Tibial artery (tissue), 4 donors: Measurements from ENCODE around the gene C2CD4B.

Experiments used
- DNase-seq, 2 donors: peaks; one replicate each; pipeline ENCODE4 v3.0.0-alpha.2; 2019
- H3K27ac ChIP-seq, 2 donors: fragments of 200-600 bp; sonication (generic) in 1 of 2; 1 replicate in 1 of 2; 2 replicates in 1 of 2; pipeline ENCODE4 v1.5.1; 2018 to 2019; ENCODE audit warnings: mild to moderate bottlenecking in 1 of 2
- H3K27me3 ChIP-seq, 2 donors: fragments of 200-600 bp; sonication (generic) in 1 of 2; one replicate each; pipeline versions ENCODE4 v1.5.1 to v1.6.0; 2016 to 2019
- H3K36me3 ChIP-seq, 3 donors: fragments of 200-600 bp; sonication (generic) in 2 of 3; one replicate each; pipeline ENCODE4 v1.5.1; 2016 to 2019; ENCODE audit warnings: mild to moderate bottlenecking in 2 of 3
- H3K4me1 ChIP-seq, 4 donors: fragments of 200-600 bp; sonication (generic) in 2 of 4; 1 replicate in 3 of 4; 2 replicates in 1 of 4; pipeline ENCODE4 v1.5.1; 2016 to 2019
- H3K4me3 ChIP-seq, 2 donors: fragments of 200-600 bp; sonication (generic) in 1 of 2; 1 replicate in 1 of 2; 2 replicates in 1 of 2; pipeline ENCODE4 v1.5.1; 2018 to 2019; ENCODE audit warnings: mild to moderate bottlenecking in 2 of 2
- H3K9me3 ChIP-seq, 3 donors: fragments of 200-600 bp; sonication (generic) in 1 of 3; one replicate each; pipeline ENCODE4 v1.5.1; 2016 to 2019
- CTCF ChIP-seq, 2 experiments: fragments of 200-600 bp in 1 of 2; fragments of 450-650 bp in 1 of 2; IDR thresholded peaks; one replicate each; pipeline ENCODE4 v1.5.1; 2017 to 2019; ENCODE audit warnings: antibody characterized with exemption in 2 of 2, mild to moderate bottlenecking in 1 of 2, moderate library complexity in 1 of 2
- intact Hi-C: fragments of 100-400 bp; cut with DNase I; formaldehyde crosslinking; loops from one replicate; pipeline ENCODE4 v1.15.0; 2023; ENCODE audit warnings: low total_unique reads

C2CD4B gene

DNA sequence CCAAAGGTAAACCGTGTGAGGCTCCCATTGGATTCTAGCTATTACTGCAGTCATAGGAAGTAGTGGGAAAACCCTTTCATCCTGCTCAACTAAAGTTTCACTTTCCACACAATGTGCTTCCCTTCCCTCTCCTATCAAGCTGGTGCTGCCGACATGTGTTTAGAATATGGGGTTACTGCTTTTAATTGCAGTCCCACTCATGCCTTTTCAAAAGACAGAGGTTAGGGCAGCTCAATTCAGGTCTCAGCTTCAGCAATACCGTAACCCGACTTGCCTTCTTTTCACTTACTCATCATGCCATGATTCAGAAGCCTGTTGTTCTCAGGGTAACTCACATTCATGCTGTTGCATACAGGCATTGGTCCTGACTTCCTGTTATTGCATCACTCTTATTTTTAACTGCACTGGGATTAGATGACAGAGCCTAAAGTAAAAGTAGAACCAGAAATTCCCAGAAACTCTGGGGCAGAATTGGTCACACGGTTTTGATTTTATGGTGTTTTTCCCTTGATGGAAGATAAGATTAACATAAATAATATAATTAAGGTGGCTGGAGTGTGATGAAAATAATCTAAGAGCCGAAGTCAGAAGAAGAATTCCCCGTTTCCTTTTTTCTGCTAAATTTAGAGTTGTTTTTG is 45.7 kb downstream of the C2CD4B start:
- Histone ChIP-seq H3K4me3 (peak overlapping the region; percentile 2 to 7), H3K4me1 (peaks cover 0 to 19% (median 1%) of the 10 kb centered on the region in 4 donors), H3K27me3 (no peaks in the 10 kb centered on the region), H3K9me3 (no peaks in the 10 kb centered on the region), H3K36me3 (no peaks in the 10 kb centered on the region), H3K27ac (peak overlapping the region; percentile 25 to 57)
- no peak for TF ChIP-seq CTCF (IDR thresholded peaks at IDR 0.05)
- DNase-seq = no peak
- intact Hi-C loops = no loop called here

DNA sequence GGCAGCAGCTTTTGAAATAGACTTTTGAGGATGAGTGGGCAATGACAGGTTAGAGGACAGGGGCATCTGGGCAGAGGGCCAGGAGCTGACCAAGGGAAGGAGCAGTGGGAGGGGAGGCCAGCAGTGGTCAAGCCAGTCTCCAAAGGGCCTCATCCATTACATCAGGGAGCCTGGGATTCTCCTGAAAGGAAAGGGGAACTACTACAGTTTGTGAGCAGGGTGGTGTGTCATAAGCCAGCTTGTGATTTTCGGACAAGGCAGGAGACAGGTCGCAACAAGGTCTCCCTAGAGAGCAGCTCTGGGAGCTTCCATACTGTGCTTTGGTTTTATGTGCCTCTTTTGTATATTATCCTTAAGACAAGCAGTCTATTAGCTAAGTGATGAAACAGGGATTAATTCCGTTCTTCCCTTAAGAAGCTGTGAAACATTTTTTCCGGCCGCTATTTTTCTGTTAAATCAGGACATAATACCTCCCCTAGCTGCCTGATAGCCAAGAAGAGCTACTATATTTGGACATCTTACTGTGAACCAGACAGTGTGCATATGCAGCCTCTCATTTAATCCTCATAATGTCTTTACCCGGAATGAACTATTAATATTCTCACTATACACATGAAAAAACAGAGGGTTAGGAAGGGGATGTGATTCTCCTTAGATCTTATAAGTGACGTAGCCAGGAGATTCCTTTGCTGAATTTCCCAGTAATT is 46.4 kb downstream of the C2CD4B start:
- H3K9me3 ChIP-seq = no peaks in the 10 kb centered on the region
- no peak for TF ChIP-seq CTCF (IDR thresholded peaks at IDR 0.05)
- H3K27ac ChIP-seq = peak overlapping the region; percentile 25 to 57
- H3K36me3 ChIP-seq = no peaks in the 10 kb centered on the region
- peak overlapping the region; percentile 2 to 7 for H3K4me3 ChIP-seq
- intact Hi-C loops = no loop called here
- DNase-seq = no peak
- H3K27me3 ChIP-seq = no peaks in the 10 kb centered on the region
- peaks cover 0 to 16% (median 2%) of the 10 kb centered on the region in 4 donors for H3K4me1 ChIP-seq

GRCh38 chr15:62115847-62116246 is 49.2 kb downstream of the C2CD4B start:
- Histone ChIP-seq H3K9me3 (no peaks in the 10 kb centered on the region), H3K27me3 (no peaks in the 10 kb centered on the region), H3K4me1 (peaks cover 0 to 30% (median 4%) of the 10 kb centered on the region in 4 donors), H3K36me3 (no peaks in the 10 kb centered on the region), H3K27ac (no peak overlapping the region), H3K4me3 (no peak overlapping the region)
- intact Hi-C loops = no loop called here
- no peak for DNase-seq
- TF ChIP-seq CTCF (IDR thresholded peaks at IDR 0.05) = no peak
